ENCODE data around the gene SCO2.
"Not testable (repeated sequence)": the region's sequence is repeated elsewhere in the genome, so short reads cannot be mapped to it uniquely, and the experiment has no call there.

SCO2 gene

GRCh38 chr22:50551160-50551752, 25.9 kb upstream of the SCO2 start:
- DNase-seq (ENCODE audit: low read depth, low spot score): no peak

- DNase-seq (ENCODE audit: low read depth, low spot score): no peak
These were observed 25.0 kb upstream of the SCO2 start for GRCh38 chr22:50550395-50550794.

GRCh38 chr22:50548921-50549790, 23.8 kb upstream of the SCO2 start:
- DNase-seq (ENCODE audit: low read depth, low spot score): no peak

- no peak for DNase-seq (ENCODE audit: low read depth, low spot score)
These were observed 22.9 kb upstream of the SCO2 start for GRCh38 chr22:50548040-50548920.

GRCh38 chr22:50547263-50547985, 22.0 kb upstream of the SCO2 start:
- no peak for DNase-seq (ENCODE audit: low read depth, low spot score)

- DNase-seq (ENCODE audit: low read depth, low spot score): no peak
These were observed 21.2 kb upstream of the SCO2 start for GRCh38 chr22:50546326-50547262.

- DNase-seq (ENCODE audit: low read depth, low spot score): no peak
These were observed 20.3 kb upstream of the SCO2 start, which contains the start of gene KLHDC7B for GRCh38 chr22:50545522-50546325. Gene KLHDC7B, plus strand, starts transcription at chr22:50545899. Its CDS starts 345 bp downstream, at chr22:50546244.

- DNase-seq (ENCODE audit: low read depth, low spot score): no peak
These were observed 19.4 kb upstream of the SCO2 start for GRCh38 chr22:50544746-50545253.

GRCh38 chr22:50544078-50544745, 18.8 kb upstream of the SCO2 start:
- DNase-seq (ENCODE audit: low read depth, low spot score): peak; percentile 56

- DNase-seq (ENCODE audit: low read depth, low spot score): no peak
These were observed 17.1 kb upstream of the SCO2 start for GRCh38 chr22:50542416-50542927.

- DNase-seq (ENCODE audit: low read depth, low spot score): not testable (repeated sequence)
These were observed 16.2 kb upstream of the SCO2 start for GRCh38 chr22:50541667-50542026.

GRCh38 chr22:50540381-50540780, 15.0 kb upstream of the SCO2 start:
- no peak for DNase-seq (ENCODE audit: low read depth, low spot score)

GRCh38 chr22:50537765-50538164, 12.4 kb upstream of the SCO2 start:
- no peak for DNase-seq (ENCODE audit: low read depth, low spot score)

- no peak for DNase-seq (ENCODE audit: low read depth, low spot score)
These were observed 10.8 kb upstream of the SCO2 start for GRCh38 chr22:50536226-50536625.

- no peak for DNase-seq (ENCODE audit: low read depth, low spot score)
These were observed 9.7 kb upstream of the SCO2 start for GRCh38 chr22:50535113-50535512.

- DNase-seq (ENCODE audit: low read depth, low spot score): not testable (repeated sequence)
These were observed 8.7 kb upstream of the SCO2 start for GRCh38 chr22:50533856-50534711.

Data from activated naive CD8-positive, alpha-beta T cell treated with anti-CD3 and anti-CD28 coated beads, Interleukin-2, amount 50 U/mL, for 16 hours (primary cell).